PC-3 (cell line): ENCODE measurements around the gene PRXL2B. TPM values are rescaled to one million over a fixed set of nuclear protein-coding genes. Genes with fewer than 3 reads are reported as not detected.
A peak's percentile ranks its signal among the peaks of the same experiment; 100 is the strongest.

Experiments used
- ATAC-seq: fragments of 200-7000 bp; cut with Tn5 transposase; 2 replicates; pipeline ENCODE4 v1.9.1; 2020; ENCODE audit warnings: mild to moderate bottlenecking, moderate library complexity
- BruUV-seq: library from RNA; stranded (reverse); fragments of 400-500 nt; replicated peaks from 2 replicates; lab custom pipeline; 2021; lab: Mats Ljungman, UMichigan
- CTCF ChIA-PET: fragments of 300-600 bp; sonication (Branson Sonifier 250); formaldehyde crosslinking; loops from one replicate; lab custom pipeline; 2022; ENCODE audit warnings: antibody characterized with exemption; lab: Charles Lee
- POLR2A ChIA-PET: fragments of 300-600 bp; sonication (Branson Sonifier 250); formaldehyde crosslinking; loops from one replicate; lab custom pipeline; 2022; ENCODE audit warnings: antibody characterized with exemption; ENCODE audit not compliant: unreplicated experiment; lab: Charles Lee
- DNase-seq: peaks from one replicate; pipeline ENCODE4 v3.0.0-alpha.2; 2015
- H2AFZ ChIP-seq: fragments of 300-600 bp; sonication (generic); 2 replicates; pipeline ENCODE4 v1.6.0; 2016; ENCODE audit warnings: antibody characterized with exemption, low read length
- H3F3A ChIP-seq: fragments of 300-600 bp; sonication (generic); one replicate; pipeline ENCODE4 v1.6.0; 2017; ENCODE audit warnings: antibody characterized with exemption, low read length, control low read depth, mild to moderate bottlenecking; ENCODE audit not compliant: unreplicated experiment
- H3K27ac ChIP-seq: fragments of 300-600 bp; sonication (generic); 2 replicates; pipeline ENCODE4 v1.5.1; 2016; ENCODE audit warnings: mild to moderate bottlenecking, low read length
- H3K27me3 ChIP-seq: fragments of 300-600 bp; sonication (generic); 2 replicates; pipeline ENCODE4 v1.6.1; 2016; ENCODE audit warnings: low read length, mixed read lengths
- H3K36me3 ChIP-seq: fragments of 300-600 bp; sonication (generic); 2 replicates; pipeline ENCODE4 v1.6.1; 2016; ENCODE audit warnings: low read depth, mixed run types, low read length, mixed read lengths
- H3K4me1 ChIP-seq: fragments of 300-600 bp; sonication (generic); 2 replicates; pipeline ENCODE4 v1.5.1; 2016; ENCODE audit warnings: low read length; ENCODE audit not compliant: insufficient read depth
- H3K4me2 ChIP-seq: fragments of 300-600 bp; sonication (generic); 2 replicates; pipeline ENCODE4 v1.6.0; 2016; ENCODE audit warnings: low read length
- H3K4me3 ChIP-seq: fragments of 300-600 bp; sonication (generic); 2 replicates; pipeline ENCODE4 v1.5.1; 2016; ENCODE audit warnings: mild to moderate bottlenecking, low read length, mixed read lengths
- H3K79me2 ChIP-seq: fragments of 300-600 bp; sonication (generic); 2 replicates; pipeline ENCODE4 v1.6.1; 2017; ENCODE audit warnings: low read length, mixed read lengths
- H3K9ac ChIP-seq: fragments of 300-600 bp; sonication (generic); 2 replicates; pipeline ENCODE4 v1.6.0; 2016; ENCODE audit warnings: mild to moderate bottlenecking, low read length
- H3K9me2 ChIP-seq: fragments of 300-600 bp; sonication (generic); replicated peaks from 2 replicates; pipeline ENCODE4 v1.6.1; 2016; ENCODE audit warnings: mixed run types, low read length, mixed read lengths
- H3K9me3 ChIP-seq: fragments of 300-600 bp; sonication (generic); 2 replicates; pipeline ENCODE4 v1.6.1; 2016; ENCODE audit warnings: low read length, mixed read lengths
- H4K20me1 ChIP-seq: fragments of 300-600 bp; sonication (generic); 2 replicates; pipeline ENCODE4 v1.6.1; 2016; ENCODE audit warnings: low read length, mixed read lengths
- EZH2 ChIP-seq: fragments of 300-600 bp; sonication (generic); IDR thresholded peaks from one replicate; pipeline ENCODE4 v1.6.1; 2017; ENCODE audit warnings: antibody characterized with exemption, mild to moderate bottlenecking, low read length; ENCODE audit not compliant: unreplicated experiment
- EZH2phosphoT487 ChIP-seq: fragments of 300-600 bp; sonication (generic); IDR thresholded peaks from 2 replicates; pipeline ENCODE4 v1.6.1; 2018; ENCODE audit warnings: mild to moderate bottlenecking, antibody characterized with exemption, low read length, borderline replicate concordance
- intact Hi-C: fragments of 100-400 bp; cut with micrococcal nuclease; formaldehyde crosslinking; loops from 2 replicates; pipeline ENCODE4 v1.9.0; 2023
- total RNA-seq: library from RNA; depleted of rRNA; stranded (reverse); fragments of >200 nt; gene quantifications from 2 replicates; pipeline ENCODE4 v1.2.3, GENCODE V29; 2014
- TF ChIP-seq, protein P1 (sequence below): fragments of 300-600 bp; sonication (generic); conservative IDR thresholded peaks from 2 replicates; pipeline ENCODE4 v1.5.1; 2017; ENCODE audit warnings: antibody characterized with exemption, low read depth, mild to moderate bottlenecking, low read length

PRXL2B gene
- total RNA-seq, 1 experiment from 2014 or later: 75.0 TPM

GRCh38 chr1:2633936-2634491 lies 47.4 kb downstream of the PRXL2B start:
- Histone ChIP-seq H3K9me3 (peaks cover 8% of the 10 kb centered on the region; the same call in 1 of the 2 replicates), H3K27ac (no peak overlapping the region), H3K4me2 (no peak overlapping the region), H3K4me3 (no peak overlapping the region), H4K20me1 (no peaks in the 10 kb centered on the region), H3K4me1 (no peaks in the 10 kb centered on the region), H3K36me3 (no peaks in the 10 kb centered on the region), H3K79me2 (no peaks in the 10 kb centered on the region), H3F3A (no peaks in the 10 kb centered on the region), H3K9me2 (no peaks in the 10 kb centered on the region), H2AFZ (no peak overlapping the region), H3K27me3 (peaks cover 21% of the 10 kb centered on the region), H3K9ac (no peak overlapping the region)
- TF ChIP-seq, protein P1, sequence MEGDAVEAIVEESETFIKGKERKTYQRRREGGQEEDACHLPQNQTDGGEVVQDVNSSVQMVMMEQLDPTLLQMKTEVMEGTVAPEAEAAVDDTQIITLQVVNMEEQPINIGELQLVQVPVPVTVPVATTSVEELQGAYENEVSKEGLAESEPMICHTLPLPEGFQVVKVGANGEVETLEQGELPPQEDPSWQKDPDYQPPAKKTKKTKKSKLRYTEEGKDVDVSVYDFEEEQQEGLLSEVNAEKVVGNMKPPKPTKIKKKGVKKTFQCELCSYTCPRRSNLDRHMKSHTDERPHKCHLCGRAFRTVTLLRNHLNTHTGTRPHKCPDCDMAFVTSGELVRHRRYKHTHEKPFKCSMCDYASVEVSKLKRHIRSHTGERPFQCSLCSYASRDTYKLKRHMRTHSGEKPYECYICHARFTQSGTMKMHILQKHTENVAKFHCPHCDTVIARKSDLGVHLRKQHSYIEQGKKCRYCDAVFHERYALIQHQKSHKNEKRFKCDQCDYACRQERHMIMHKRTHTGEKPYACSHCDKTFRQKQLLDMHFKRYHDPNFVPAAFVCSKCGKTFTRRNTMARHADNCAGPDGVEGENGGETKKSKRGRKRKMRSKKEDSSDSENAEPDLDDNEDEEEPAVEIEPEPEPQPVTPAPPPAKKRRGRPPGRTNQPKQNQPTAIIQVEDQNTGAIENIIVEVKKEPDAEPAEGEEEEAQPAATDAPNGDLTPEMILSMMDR: no peak
- TF ChIP-seq EZH2 (no peak), EZH2phosphoT487 (no peak)
- CTCF ChIA-PET: no interaction called here
- BruUV-seq: no TSS peak
- POLR2A ChIA-PET: interaction anchor here (0.6 kb wide), 1 partner anchor 47 kb away, joined by 3 read pairs; no protein-coding TSS in a partner anchor
- DNase-seq: no peak
- ATAC-seq: no peak
- intact Hi-C loops: no loop called here

GRCh38 chr1:2635361-2636010 lies 48.9 kb downstream of the PRXL2B start:
- ChIA-PET POLR2A (no interaction called here), CTCF (no interaction called here)
- no peak overlapping the region for H3K27ac ChIP-seq
- no peaks in the 10 kb centered on the region for H3K79me2 ChIP-seq
- H3K4me1 ChIP-seq: no peaks in the 10 kb centered on the region
- no peak overlapping the region for H2AFZ ChIP-seq
- no TSS peak for BruUV-seq
- H3K27me3 ChIP-seq: peaks cover 6% of the 10 kb centered on the region; the same call in 1 of the 2 replicates
- no peaks in the 10 kb centered on the region for H3F3A ChIP-seq
- H3K4me2 ChIP-seq: no peak overlapping the region
- TF ChIP-seq EZH2 (no peak), EZH2phosphoT487 (no peak)
- TF ChIP-seq, protein P1: no peak
- DNase-seq (no peak), ATAC-seq (peak; percentile 11)
- H3K9me3 ChIP-seq: peaks cover 8% of the 10 kb centered on the region; the same call in 1 of the 2 replicates
- intact Hi-C loops: no loop called here
- H3K9me2 ChIP-seq: no peaks in the 10 kb centered on the region
- H3K36me3 ChIP-seq: no peaks in the 10 kb centered on the region
- H3K4me3 ChIP-seq: no peak overlapping the region
- H3K9ac ChIP-seq: no peak overlapping the region
- no peaks in the 10 kb centered on the region for H4K20me1 ChIP-seq

DNA sequence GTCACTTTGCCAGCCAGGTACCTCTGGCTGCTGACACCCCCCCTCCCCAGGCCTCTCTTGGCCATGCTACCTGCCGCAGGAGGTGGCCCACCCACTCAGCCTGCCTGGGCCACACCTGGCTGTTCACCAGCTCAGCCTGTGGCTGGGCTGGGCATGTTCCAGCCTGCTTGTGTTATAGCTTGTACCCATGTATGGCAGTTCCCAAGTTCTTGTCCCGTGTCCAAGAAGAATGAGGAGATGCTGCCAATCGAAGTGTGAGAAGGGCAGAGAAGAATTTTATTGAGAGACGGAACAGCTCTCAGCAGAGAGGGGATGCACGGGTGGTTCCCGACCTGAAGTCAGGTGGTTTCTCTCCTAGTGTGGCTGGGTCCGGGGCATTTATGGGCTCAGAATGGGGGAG lies 50.2 kb downstream of the PRXL2B start:
- no TSS peak for BruUV-seq
- intact Hi-C loops: no loop called here
- Histone ChIP-seq H3F3A (no peaks in the 10 kb centered on the region), H3K79me2 (no peaks in the 10 kb centered on the region), H3K9me2 (no peaks in the 10 kb centered on the region), H3K27ac (no peak overlapping the region), H3K9ac (no peak overlapping the region), H2AFZ (no peak overlapping the region), H3K4me2 (no peak overlapping the region), H3K36me3 (no peaks in the 10 kb centered on the region), H3K27me3 (0 out of 2 replicates have a peak, but pooled peaks cover 6% of the 10 kb centered on the region), H4K20me1 (no peaks in the 10 kb centered on the region), H3K4me1 (no peaks in the 10 kb centered on the region), H3K9me3 (peaks cover 8% of the 10 kb centered on the region; the same call in 1 of the 2 replicates), H3K4me3 (no peak overlapping the region)
- no peak for DNase-seq
- ChIA-PET CTCF (no interaction called here), POLR2A (no interaction called here)
- TF ChIP-seq, protein P1: no peak
- no peak for TF ChIP-seq EZH2phosphoT487
- TF ChIP-seq EZH2: no peak
- ATAC-seq: no peak
